ENCODE results near the gene PLA2G6. TPM values are rescaled to one million over a fixed set of nuclear protein-coding genes. Genes with fewer than 3 reads are reported as not detected.

The PLA2G6 gene
- total RNA-seq, 1 experiment from 2014 or later = 16.2 TPM

DNA sequence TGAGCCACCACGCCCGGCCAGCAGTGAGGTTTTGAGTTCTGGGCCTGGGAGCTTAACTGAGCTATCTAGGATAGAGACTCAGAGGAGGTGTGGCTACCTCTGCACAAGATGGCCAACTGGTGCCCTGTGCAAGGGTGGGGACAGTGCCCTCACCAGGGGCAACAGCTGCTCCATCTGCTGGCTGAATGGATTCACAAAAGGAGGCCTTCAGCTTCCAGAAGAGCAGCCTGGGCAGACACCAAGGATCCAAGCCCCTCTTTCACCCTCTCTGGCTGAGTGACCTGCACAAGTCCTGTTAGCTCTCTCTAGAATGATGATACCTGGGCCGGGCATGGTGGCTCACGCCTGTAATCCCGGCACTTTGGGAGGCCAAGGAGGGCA, 37.6 kb downstream of the PLA2G6 start:
- Histone ChIP-seq H3K4me3 (ENCODE audit: low read depth in 2 of 2, low read length in 2 of 2) (no peak overlapping the region), H3K36me3 (ENCODE audit: control insufficient read depth, insufficient read depth, low read length) (no peaks in the 10 kb centered on the region), H3K27me3 (ENCODE audit: control insufficient read depth, insufficient read depth, low read length) (no peaks in the 10 kb centered on the region), H3K9me3 (ENCODE audit: control insufficient read depth, insufficient read depth, low read depth, low read length) (no peaks in the 10 kb centered on the region), H3K4me1 (ENCODE audit: control insufficient read depth, insufficient read depth, low read length) (no peaks in the 10 kb centered on the region), H3K27ac (ENCODE audit: low read length) (no peak overlapping the region)
- BruUV-seq (replicated peaks) = no TSS peak
- no peak for DNase-seq (ENCODE audit: low read depth, low spot score)
- TF ChIP-seq, protein P1, sequence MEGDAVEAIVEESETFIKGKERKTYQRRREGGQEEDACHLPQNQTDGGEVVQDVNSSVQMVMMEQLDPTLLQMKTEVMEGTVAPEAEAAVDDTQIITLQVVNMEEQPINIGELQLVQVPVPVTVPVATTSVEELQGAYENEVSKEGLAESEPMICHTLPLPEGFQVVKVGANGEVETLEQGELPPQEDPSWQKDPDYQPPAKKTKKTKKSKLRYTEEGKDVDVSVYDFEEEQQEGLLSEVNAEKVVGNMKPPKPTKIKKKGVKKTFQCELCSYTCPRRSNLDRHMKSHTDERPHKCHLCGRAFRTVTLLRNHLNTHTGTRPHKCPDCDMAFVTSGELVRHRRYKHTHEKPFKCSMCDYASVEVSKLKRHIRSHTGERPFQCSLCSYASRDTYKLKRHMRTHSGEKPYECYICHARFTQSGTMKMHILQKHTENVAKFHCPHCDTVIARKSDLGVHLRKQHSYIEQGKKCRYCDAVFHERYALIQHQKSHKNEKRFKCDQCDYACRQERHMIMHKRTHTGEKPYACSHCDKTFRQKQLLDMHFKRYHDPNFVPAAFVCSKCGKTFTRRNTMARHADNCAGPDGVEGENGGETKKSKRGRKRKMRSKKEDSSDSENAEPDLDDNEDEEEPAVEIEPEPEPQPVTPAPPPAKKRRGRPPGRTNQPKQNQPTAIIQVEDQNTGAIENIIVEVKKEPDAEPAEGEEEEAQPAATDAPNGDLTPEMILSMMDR (IDR thresholded peaks at IDR 0.05) = no peak; the same call in 1 of the 2 replicates
- TF ChIP-seq TCF7L2 (IDR thresholded peaks at IDR 0.05; ENCODE audit: low read depth, low read length) (no peak), SIN3A (IDR thresholded peaks at IDR 0.05; ENCODE audit: borderline replicate concordance, insufficient read depth, low read depth, low read length) (no peak)
- TF ChIP-seq, protein P2, sequence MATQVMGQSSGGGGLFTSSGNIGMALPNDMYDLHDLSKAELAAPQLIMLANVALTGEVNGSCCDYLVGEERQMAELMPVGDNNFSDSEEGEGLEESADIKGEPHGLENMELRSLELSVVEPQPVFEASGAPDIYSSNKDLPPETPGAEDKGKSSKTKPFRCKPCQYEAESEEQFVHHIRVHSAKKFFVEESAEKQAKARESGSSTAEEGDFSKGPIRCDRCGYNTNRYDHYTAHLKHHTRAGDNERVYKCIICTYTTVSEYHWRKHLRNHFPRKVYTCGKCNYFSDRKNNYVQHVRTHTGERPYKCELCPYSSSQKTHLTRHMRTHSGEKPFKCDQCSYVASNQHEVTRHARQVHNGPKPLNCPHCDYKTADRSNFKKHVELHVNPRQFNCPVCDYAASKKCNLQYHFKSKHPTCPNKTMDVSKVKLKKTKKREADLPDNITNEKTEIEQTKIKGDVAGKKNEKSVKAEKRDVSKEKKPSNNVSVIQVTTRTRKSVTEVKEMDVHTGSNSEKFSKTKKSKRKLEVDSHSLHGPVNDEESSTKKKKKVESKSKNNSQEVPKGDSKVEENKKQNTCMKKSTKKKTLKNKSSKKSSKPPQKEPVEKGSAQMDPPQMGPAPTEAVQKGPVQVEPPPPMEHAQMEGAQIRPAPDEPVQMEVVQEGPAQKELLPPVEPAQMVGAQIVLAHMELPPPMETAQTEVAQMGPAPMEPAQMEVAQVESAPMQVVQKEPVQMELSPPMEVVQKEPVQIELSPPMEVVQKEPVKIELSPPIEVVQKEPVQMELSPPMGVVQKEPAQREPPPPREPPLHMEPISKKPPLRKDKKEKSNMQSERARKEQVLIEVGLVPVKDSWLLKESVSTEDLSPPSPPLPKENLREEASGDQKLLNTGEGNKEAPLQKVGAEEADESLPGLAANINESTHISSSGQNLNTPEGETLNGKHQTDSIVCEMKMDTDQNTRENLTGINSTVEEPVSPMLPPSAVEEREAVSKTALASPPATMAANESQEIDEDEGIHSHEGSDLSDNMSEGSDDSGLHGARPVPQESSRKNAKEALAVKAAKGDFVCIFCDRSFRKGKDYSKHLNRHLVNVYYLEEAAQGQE (IDR thresholded peaks at IDR 0.05; ENCODE audit: insufficient read depth in 1 of 2, low read depth in 2 of 2, low read length in 1 of 2) = no peak
- CTCF ChIA-PET = no interaction called here
- intact Hi-C loops (cut with micrococcal nuclease; ENCODE audit: unreplicated experiment) (no loop called here), in situ Hi-C loops (cut with HindIII; ENCODE audit: low pct_unique_long_range_greater_than_20kb, low sequenced_read_pairs) (no loop called here)
- peak; percentile 83 for ATAC-seq
- POLR2A ChIA-PET = no interaction called here

DNA sequence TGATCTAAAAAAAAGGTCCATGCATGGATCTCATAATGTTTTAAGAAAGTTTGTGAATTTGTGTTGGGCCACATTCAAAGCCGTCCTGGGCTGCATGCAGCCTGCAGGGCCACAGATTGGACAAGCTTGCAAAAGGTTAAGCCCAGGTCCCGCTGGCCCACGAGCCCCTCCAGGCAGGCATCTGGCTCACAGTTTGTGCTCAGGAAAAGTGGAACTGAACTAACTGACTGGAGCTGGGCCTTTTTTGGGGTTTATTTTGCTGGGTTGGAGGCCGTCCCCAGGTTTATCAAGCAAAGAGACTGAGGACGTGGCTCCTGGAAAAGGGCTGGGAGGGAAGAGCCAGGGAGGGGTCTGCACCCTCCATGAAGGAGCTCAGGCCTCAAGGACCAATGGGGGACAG, 39.0 kb downstream of the PLA2G6 start:
- DNase-seq (ENCODE audit: low read depth, low spot score) = no peak
- intact Hi-C loops (cut with micrococcal nuclease; ENCODE audit: unreplicated experiment) = no loop called here
- no peak for TF ChIP-seq POLR2AphosphoS5 (IDR thresholded peaks at IDR 0.05; ENCODE audit: low read depth, low read length)
- no peak for TF ChIP-seq SIN3A (IDR thresholded peaks at IDR 0.05; ENCODE audit: borderline replicate concordance, insufficient read depth, low read depth, low read length)
- TF ChIP-seq, protein P1 (IDR thresholded peaks at IDR 0.05) = no peak
- TF ChIP-seq, protein P2 (IDR thresholded peaks at IDR 0.05; ENCODE audit: insufficient read depth in 1 of 2, low read depth in 2 of 2, low read length in 1 of 2) = no peak
- Histone ChIP-seq H3K4me1 (ENCODE audit: control insufficient read depth, insufficient read depth, low read length) (no peaks in the 10 kb centered on the region), H3K27ac (ENCODE audit: low read length) (no peak overlapping the region), H3K36me3 (ENCODE audit: control insufficient read depth, insufficient read depth, low read length) (no peaks in the 10 kb centered on the region), H3K4me3 (ENCODE audit: low read depth in 2 of 2, low read length in 2 of 2) (no peak overlapping the region), H3K9me3 (ENCODE audit: control insufficient read depth, insufficient read depth, low read depth, low read length) (no peaks in the 10 kb centered on the region), H3K27me3 (ENCODE audit: control insufficient read depth, insufficient read depth, low read length) (no peaks in the 10 kb centered on the region)
- in situ Hi-C loops (cut with HindIII; ENCODE audit: low pct_unique_long_range_greater_than_20kb, low sequenced_read_pairs) = no loop called here
- POLR2A ChIA-PET = no interaction called here
- CTCF ChIA-PET = no interaction called here
- no peak for ATAC-seq
- no TSS peak for BruUV-seq (replicated peaks)
